LoVo (cell line): ENCODE measurements around the gene ACP1.
A peak's percentile ranks its signal among the peaks of the same experiment; 100 is the strongest.

ENCODE experiments used
- DNase-seq: peaks from one replicate; pipeline ENCODE4 v3.0.0-alpha.2; 2016; ENCODE audit warnings: low spot score

ACP1 gene

GRCh38 chr2:280650-281110 lies 15.9 kb downstream of the ACP1 start:
- no peak for DNase-seq

- no peak for DNase-seq
Observed at GRCh38 chr2:281381-281780, 16.6 kb downstream of the ACP1 start.

GRCh38 chr2:282371-283263 lies 17.9 kb downstream of the ACP1 start:
- no peak for DNase-seq

- no peak for DNase-seq
Observed at GRCh38 chr2:283996-284794, 19.4 kb downstream of the ACP1 start.

- DNase-seq: no peak
Observed at GRCh38 chr2:284896-285492, 20.2 kb downstream of the ACP1 start.

- no peak for DNase-seq
Observed at GRCh38 chr2:285531-285930, 20.8 kb downstream of the ACP1 start.

- DNase-seq: no peak
Observed at GRCh38 chr2:286035-286434, 21.3 kb downstream of the ACP1 start.

GRCh38 chr2:286774-287392 lies 22.1 kb downstream of the ACP1 start:
- no peak for DNase-seq

- no peak for DNase-seq
Observed at GRCh38 chr2:287471-287885, 22.7 kb downstream of the ACP1 start.

- no peak for DNase-seq
Observed at GRCh38 chr2:287911-288757, 23.4 kb downstream of the ACP1 start, which contains the start of gene ALKAL2. Gene ALKAL2 (minus strand): TSS chr2:288091. CDS start chr2:287835, 256 bp downstream.

GRCh38 chr2:288758-289361 lies 24.1 kb downstream of the ACP1 start:
- DNase-seq: no peak

- DNase-seq: peak; percentile 9
Observed at GRCh38 chr2:289362-290089, 24.8 kb downstream of the ACP1 start.

GRCh38 chr2:290090-290722 lies 25.5 kb downstream of the ACP1 start:
- peak; percentile 57 for DNase-seq

GRCh38 chr2:295090-295489 lies 30.3 kb downstream of the ACP1 start:
- DNase-seq: no peak

GRCh38 chr2:296354-296753 lies 31.6 kb downstream of the ACP1 start:
- DNase-seq: no peak

GRCh38 chr2:305366-305765 lies 40.6 kb downstream of the ACP1 start:
- no peak for DNase-seq

GRCh38 chr2:309148-309953 lies 44.6 kb downstream of the ACP1 start:
- no peak for DNase-seq

GRCh38 chr2:309954-310510 lies 45.3 kb downstream of the ACP1 start:
- DNase-seq: no peak
